Esophagus muscularis mucosa (tissue), 4 donors: ENCODE measurements around the gene SNHG17. TPM values are rescaled to one million over a fixed set of nuclear protein-coding genes. Genes with fewer than 3 reads are reported as not detected.
A peak's percentile ranks its signal among the peaks of the same experiment; 100 is the strongest.

ENCODE experiments used
- DNase-seq: peaks from one replicate; pipeline ENCODE4 v3.0.0-alpha.2; 2017; ENCODE audit errors: extremely low spot score
- H3K27ac ChIP-seq, 4 donors: fragments of 200-600 bp; sonication (generic); replicated peaks in 1 of 4; 1 replicate in 3 of 4; 2 replicates in 1 of 4; pipeline ENCODE4 v1.5.1; 2016 to 2019; ENCODE audit warnings: mild to moderate bottlenecking in 1 of 4
- H3K27me3 ChIP-seq, 4 donors: fragments of 200-600 bp; sonication (generic); one replicate each; pipeline versions ENCODE4 v1.5.1 to v1.6.0; 2016 to 2019
- H3K36me3 ChIP-seq, 4 donors: fragments of 200-600 bp; sonication (generic); one replicate each; pipeline ENCODE4 v1.5.1; 2016 to 2019
- H3K4me1 ChIP-seq, 4 donors: fragments of 200-600 bp; sonication (generic); one replicate each; pipeline ENCODE4 v1.5.1; 2016 to 2019
- H3K4me3 ChIP-seq, 4 donors: fragments of 200-600 bp; sonication (generic); 1 replicate in 2 of 4; 2 replicates in 2 of 4; pipeline ENCODE4 v1.5.1; 2016 to 2019; ENCODE audit warnings: mild to moderate bottlenecking in 4 of 4, moderate library complexity in 1 of 4
- H3K9me3 ChIP-seq, 4 donors: fragments of 200-600 bp; sonication (generic); 1 replicate in 3 of 4; 2 replicates in 1 of 4; pipeline ENCODE4 v1.5.1; 2016 to 2019
- EP300 ChIP-seq: sonication (generic); formaldehyde crosslinking; IDR thresholded peaks from one replicate; pipeline ENCODE4 v1.6.1; 2017; ENCODE audit warnings: antibody characterized with exemption
- POLR2A ChIP-seq: fragments of 450-650 bp; IDR thresholded peaks from one replicate; pipeline ENCODE4 v1.6.1; 2017; ENCODE audit warnings: antibody characterized with exemption, moderate library complexity, mild to moderate bottlenecking, low read depth
- POLR2AphosphoS5 ChIP-seq, 2 donors: sonication (generic); formaldehyde crosslinking; IDR thresholded peaks; one replicate each; pipeline ENCODE4 v1.6.1; 2017; ENCODE audit warnings: antibody characterized with exemption in 2 of 2
- WGBS: methylation state at CpG from one replicate; pipeline ENCODE4 v1.1.5; 2018; 5-methylcytosine and 5-hydroxymethylcytosine counted together
- intact Hi-C: fragments of 100-400 bp; cut with DNase I; formaldehyde crosslinking; loops from one replicate; pipeline ENCODE4 v1.15.1; 2023
- small RNA-seq, 3 donors: library from RNA; depleted of rRNA; stranded (forward); fragments of <200 nt; gene quantifications; one replicate each; pipeline ENCODE3, GENCODE V24; 2016
- total RNA-seq, 4 donors: library from RNA; depleted of rRNA; stranded (reverse); fragments of >200 nt; gene quantifications; one replicate each; pipeline versions ENCODE4 v1.1.0 to v1.2.1, GENCODE V29; 2016
- TF ChIP-seq, protein P1 (sequence below), 3 experiments: fragments of 200-600 bp in 2 of 3; fragments of 450-650 bp in 1 of 3; sonication (generic) in 2 of 3; IDR thresholded peaks; one replicate each; pipeline ENCODE4 v1.5.1; 2017 to 2019; ENCODE audit warnings: antibody characterized with exemption in 3 of 3, mild to moderate bottlenecking in 2 of 3, moderate library complexity in 1 of 3

The SNHG17 gene
- total RNA-seq, 4 donors from 2014 or later, result 12.8 to 19.4 (median 18.6) TPM

GRCh38 chr20:38373231-38373867 lies 61.8 kb downstream of the SNHG17 start:
- Histone ChIP-seq H3K4me1 (no peaks in the 10 kb centered on the region), H3K27ac (peak overlapping the region in 2 of 4 donors; percentile 10 to 22), H3K4me3 (no peak overlapping the region), H3K9me3 (no peaks in the 10 kb centered on the region), H3K36me3 (no peaks in the 10 kb centered on the region), H3K27me3 (peaks cover 0 to 8% (median 0%) of the 10 kb centered on the region in 4 donors)
- no peak for DNase-seq
- 60% methylated on average over 6 of the region's 7 CpGs for WGBS
- intact Hi-C loops, result no loop called here
- no peak for TF ChIP-seq POLR2A
- TF ChIP-seq, protein P1, sequence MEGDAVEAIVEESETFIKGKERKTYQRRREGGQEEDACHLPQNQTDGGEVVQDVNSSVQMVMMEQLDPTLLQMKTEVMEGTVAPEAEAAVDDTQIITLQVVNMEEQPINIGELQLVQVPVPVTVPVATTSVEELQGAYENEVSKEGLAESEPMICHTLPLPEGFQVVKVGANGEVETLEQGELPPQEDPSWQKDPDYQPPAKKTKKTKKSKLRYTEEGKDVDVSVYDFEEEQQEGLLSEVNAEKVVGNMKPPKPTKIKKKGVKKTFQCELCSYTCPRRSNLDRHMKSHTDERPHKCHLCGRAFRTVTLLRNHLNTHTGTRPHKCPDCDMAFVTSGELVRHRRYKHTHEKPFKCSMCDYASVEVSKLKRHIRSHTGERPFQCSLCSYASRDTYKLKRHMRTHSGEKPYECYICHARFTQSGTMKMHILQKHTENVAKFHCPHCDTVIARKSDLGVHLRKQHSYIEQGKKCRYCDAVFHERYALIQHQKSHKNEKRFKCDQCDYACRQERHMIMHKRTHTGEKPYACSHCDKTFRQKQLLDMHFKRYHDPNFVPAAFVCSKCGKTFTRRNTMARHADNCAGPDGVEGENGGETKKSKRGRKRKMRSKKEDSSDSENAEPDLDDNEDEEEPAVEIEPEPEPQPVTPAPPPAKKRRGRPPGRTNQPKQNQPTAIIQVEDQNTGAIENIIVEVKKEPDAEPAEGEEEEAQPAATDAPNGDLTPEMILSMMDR (IDR thresholded peaks at IDR 0.05), result no peak
- no peak for TF ChIP-seq EP300
- TF ChIP-seq POLR2AphosphoS5 (IDR thresholded peaks at IDR 0.05), result no peak

GRCh38 chr20:38372806-38373205 lies 62.3 kb downstream of the SNHG17 start:
- no peak overlapping the region for H3K4me3 ChIP-seq
- H3K27ac ChIP-seq, result peak overlapping the region in 1 of 4 donors; percentile 10
- no peaks in the 10 kb centered on the region for H3K36me3 ChIP-seq
- H3K27me3 ChIP-seq, result peaks cover 0 to 8% (median 0%) of the 10 kb centered on the region in 4 donors
- no peaks in the 10 kb centered on the region for H3K9me3 ChIP-seq
- no peak for DNase-seq
- no peak for TF ChIP-seq POLR2A
- TF ChIP-seq, protein P1 (IDR thresholded peaks at IDR 0.05), result no peak
- TF ChIP-seq POLR2AphosphoS5 (IDR thresholded peaks at IDR 0.05), result no peak
- TF ChIP-seq EP300, result no peak
- H3K4me1 ChIP-seq, result no peaks in the 10 kb centered on the region
- intact Hi-C loops, result no loop called here
- WGBS, result 73% methylated on average over 5 of the region's 5 CpGs

Small RNAs within 50 kb of the gene (small RNA-seq; reads per million reads assigned to genes)
- gene RF00056, result 0 reads per million in 3 donors
- gene SNORA60, result 10.9 to 16.6 (median 13.8) reads per million in 3 donors
- gene SNORA71A, result 1.1 to 3.9 (median 1.9) reads per million in 3 donors
- gene SNORA71B, result 4.4 to 6.7 (median 5.4) reads per million in 3 donors
- 0 reads per million in 3 donors for gene SNORA71C
- 147 to 185 (median 150) reads per million in 3 donors for gene SNORA71D
- gene SNORA71E, result 0 reads per million in 3 donors

Other genes with a start within 250 kb of the SNHG17 start
- 10 to 100 TPM in 1 of 4 donors, 1 to 10 TPM in 3; 7.3 to 13.3 (median 8.5) TPM for gene KIAA1755, start 174.6 kb downstream of the SNHG17 start, total RNA-seq
- under 1 TPM in 2 of 4 donors, not detected in 2; 0.66 to 0.92 TPM for gene BPI, start 131.2 kb downstream of the SNHG17 start, total RNA-seq
- gene LBP, start 88.8 kb downstream of the SNHG17 start, total RNA-seq, result under 1 TPM in 2 of 4 donors, not detected in 2; 0.13 to 0.33 TPM
- gene RALGAPB, start 37.5 kb upstream of the SNHG17 start, total RNA-seq, result 10 to 100 TPM; 31.5 to 37.4 (median 35.5) TPM
- gene ADIG, start 145.9 kb upstream of the SNHG17 start, total RNA-seq, result not detected
- under 1 TPM in 1 of 4 donors, not detected in 3; 0.42 TPM for gene ARHGAP40, start 166.5 kb upstream of the SNHG17 start, total RNA-seq